Body of pancreas (tissue), 4 donors: ENCODE measurements around the gene CCDC9. TPM values are rescaled to one million over a fixed set of nuclear protein-coding genes. Genes with fewer than 3 reads are reported as not detected.

Source experiments
- ATAC-seq: fragments of 150-250 bp; one replicate; pipeline ENCODE4 v1.9.1; 2016
- DNase-seq, 4 donors: peaks; one replicate each; pipeline ENCODE4 v3.0.0-alpha.2; 2019
- H3K27ac ChIP-seq, 4 donors: fragments of 200-600 bp; sonication (generic); 1 replicate in 3 of 4; 2 replicates in 1 of 4; pipeline versions ENCODE4 v1.5.1 to v1.6.1; 2016 to 2019; ENCODE audit warnings: mild to moderate bottlenecking in 1 of 4, mixed read lengths in 1 of 4, moderate library complexity in 1 of 4
- H3K27me3 ChIP-seq, 2 donors: fragments of 200-600 bp; sonication (generic); one replicate each; pipeline ENCODE4 v1.6.0; 2016; ENCODE audit warnings: mild to moderate bottlenecking in 1 of 2
- H3K36me3 ChIP-seq, 2 donors: fragments of 200-600 bp; sonication (generic); replicated peaks in 1 of 2; 2 replicates each; pipeline ENCODE4 v1.5.1; 2016; ENCODE audit warnings: low read depth in 2 of 2; ENCODE audit not compliant: insufficient read depth in 1 of 2
- H3K4me1 ChIP-seq: fragments of 200-600 bp; sonication (generic); one replicate; pipeline ENCODE4 v1.6.0; 2016
- H3K4me3 ChIP-seq, 2 donors: fragments of 200-600 bp; sonication (generic); 1 replicate in 1 of 2; 2 replicates in 1 of 2; pipeline ENCODE4 v1.5.1; 2016 to 2019
- H3K9me3 ChIP-seq, 3 donors: fragments of 200-600 bp; sonication (generic); 1 replicate in 2 of 3; 2 replicates in 1 of 3; pipeline ENCODE4 v1.5.1; 2016
- POLR2A ChIP-seq, 3 donors: fragments of 450-650 bp; IDR thresholded peaks; one replicate each; pipeline ENCODE4 v1.6.1; 2016; ENCODE audit warnings: antibody characterized with exemption in 3 of 3, mild to moderate bottlenecking in 2 of 3
- WGBS, 2 donors: methylation state at CpG; one replicate each; pipeline ENCODE4 v1.1.5; 2017; 5-methylcytosine and 5-hydroxymethylcytosine counted together
- intact Hi-C: fragments of 100-400 bp; cut with DNase I; formaldehyde crosslinking; loops from one replicate; pipeline ENCODE4 v1.15.1; 2023
- total RNA-seq, 2 donors: library from RNA; depleted of rRNA; stranded (reverse); fragments of >200 nt; gene quantifications; one replicate each; pipeline ENCODE4 v1.1.0, GENCODE V29; 2016
- TF ChIP-seq, protein P1 (sequence below), 7 experiments: fragments of 450-650 bp in 4 of 7; fragments of 200-600 bp in 3 of 7; sonication (generic) in 3 of 7; IDR thresholded peaks; one replicate each; pipeline ENCODE4 v1.5.1; 2016 to 2019; ENCODE audit warnings: antibody characterized with exemption in 7 of 7

CCDC9 gene
- 10 to 100 TPM; 51.1 to 55.7 TPM for total RNA-seq

DNA sequence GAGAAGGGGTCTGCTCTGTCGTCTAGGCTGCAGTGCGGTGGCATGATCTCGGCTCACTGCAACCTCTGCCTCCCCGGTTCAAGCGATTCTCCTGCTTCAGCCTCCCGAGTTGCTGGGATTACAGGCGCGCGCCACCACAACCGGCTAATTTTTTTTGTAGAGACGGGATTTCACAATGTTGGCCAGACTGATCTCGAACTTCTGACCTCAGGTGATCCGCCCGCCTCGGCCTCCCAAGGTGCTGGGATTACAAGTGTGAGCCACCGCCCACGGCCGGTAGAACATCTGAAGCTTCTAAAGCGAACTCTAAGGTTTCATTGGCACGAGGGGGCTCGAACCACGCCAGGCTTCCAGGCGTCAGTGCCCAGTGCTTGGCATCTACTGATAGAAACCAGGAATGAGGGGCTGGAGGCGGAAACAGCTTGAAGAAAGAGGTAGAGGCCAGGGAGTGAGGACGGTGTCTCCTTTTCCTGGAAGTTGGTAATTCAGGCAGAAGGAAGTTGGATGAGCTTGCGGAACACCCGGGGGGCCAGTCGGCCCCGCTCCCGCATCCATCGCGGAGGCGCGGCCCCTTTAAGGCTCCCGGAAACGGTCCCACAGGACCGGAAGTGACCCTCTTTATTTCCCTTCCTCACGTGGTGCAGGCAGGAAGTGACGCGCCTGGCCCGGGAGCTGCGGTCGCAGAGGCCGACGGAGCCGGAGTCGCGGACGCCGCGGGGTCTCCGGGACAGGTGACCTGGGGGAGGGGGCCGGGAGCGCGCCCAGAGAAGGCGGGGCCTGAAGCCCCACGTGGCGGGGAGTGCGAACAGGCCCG, at the start of gene CCDC9:
Gene CCDC9 (plus strand): TSS at position 647 of the 814 bp plus-strand sequence. CDS start 1,876 bp downstream, outside the sequence.
- Histone ChIP-seq H3K27me3 (no peaks in the 10 kb centered on the region), H3K36me3 (peaks cover 0 to 2% of the 10 kb centered on the region in 2 donors), H3K9me3 (no peaks in the 10 kb centered on the region), H3K4me3 (peak within 1 kb of the TSS; percentile 8 to 19), H3K4me1 (peaks cover 45% of the 10 kb centered on the region), H3K27ac (peak within 1 kb of the TSS; percentile 94 to 97 (median 96))
- peak; percentile 97 to 99 (median 98) for DNase-seq
- peak; percentile 62 for ATAC-seq
- intact Hi-C loops = no loop called here
- WGBS, 2 donors = 19 to 29% methylated on average over 33 to 45 of the region's 60 CpGs
- TF ChIP-seq POLR2A (IDR thresholded peaks at IDR 0.05) = peak; percentile 89 to 92 (median 92)
- TF ChIP-seq, protein P1, sequence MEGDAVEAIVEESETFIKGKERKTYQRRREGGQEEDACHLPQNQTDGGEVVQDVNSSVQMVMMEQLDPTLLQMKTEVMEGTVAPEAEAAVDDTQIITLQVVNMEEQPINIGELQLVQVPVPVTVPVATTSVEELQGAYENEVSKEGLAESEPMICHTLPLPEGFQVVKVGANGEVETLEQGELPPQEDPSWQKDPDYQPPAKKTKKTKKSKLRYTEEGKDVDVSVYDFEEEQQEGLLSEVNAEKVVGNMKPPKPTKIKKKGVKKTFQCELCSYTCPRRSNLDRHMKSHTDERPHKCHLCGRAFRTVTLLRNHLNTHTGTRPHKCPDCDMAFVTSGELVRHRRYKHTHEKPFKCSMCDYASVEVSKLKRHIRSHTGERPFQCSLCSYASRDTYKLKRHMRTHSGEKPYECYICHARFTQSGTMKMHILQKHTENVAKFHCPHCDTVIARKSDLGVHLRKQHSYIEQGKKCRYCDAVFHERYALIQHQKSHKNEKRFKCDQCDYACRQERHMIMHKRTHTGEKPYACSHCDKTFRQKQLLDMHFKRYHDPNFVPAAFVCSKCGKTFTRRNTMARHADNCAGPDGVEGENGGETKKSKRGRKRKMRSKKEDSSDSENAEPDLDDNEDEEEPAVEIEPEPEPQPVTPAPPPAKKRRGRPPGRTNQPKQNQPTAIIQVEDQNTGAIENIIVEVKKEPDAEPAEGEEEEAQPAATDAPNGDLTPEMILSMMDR (IDR thresholded peaks at IDR 0.05) = peak in 1 of 7 experiments; percentile 15

DNA sequence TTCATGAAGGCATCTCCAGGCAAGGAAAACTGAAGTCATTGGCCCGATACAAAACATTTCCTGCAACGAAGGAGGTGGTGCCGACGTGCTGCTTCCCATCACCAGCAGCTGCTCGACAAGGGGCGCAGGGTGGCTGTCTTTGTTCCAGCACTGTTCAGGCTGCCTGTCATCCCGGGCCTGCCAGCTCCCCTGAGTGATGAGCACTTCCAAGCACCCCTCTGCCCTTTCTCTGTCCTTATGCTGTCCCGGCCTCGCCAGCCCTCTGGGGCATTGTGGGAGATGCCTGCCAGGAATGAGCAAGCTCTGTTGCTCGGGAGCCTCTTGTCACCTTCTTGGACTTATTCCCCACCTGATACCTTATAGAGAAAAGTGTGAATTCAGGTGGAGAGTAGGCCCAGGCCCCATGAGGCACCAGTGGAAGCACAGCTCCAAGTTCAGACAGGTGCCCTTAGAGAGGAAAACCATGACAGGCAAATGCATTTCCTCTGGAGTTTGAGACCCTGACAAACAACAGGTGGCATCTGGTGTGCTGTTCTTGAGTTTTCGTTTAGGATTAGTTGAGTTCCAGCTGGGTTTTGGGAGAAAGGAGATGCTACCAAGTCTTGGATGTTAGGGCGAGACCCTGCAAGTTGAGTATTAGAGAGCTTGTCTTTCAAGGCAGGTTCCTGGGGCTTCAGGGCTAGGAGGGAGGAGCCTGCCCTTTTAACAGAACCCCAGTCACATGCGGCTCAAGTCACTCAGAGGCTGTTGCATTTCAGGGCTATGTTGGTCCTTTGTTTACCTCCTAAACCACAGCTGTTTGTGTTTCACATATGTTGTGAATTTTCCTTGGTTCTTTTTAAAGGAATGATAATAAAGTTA, 46.8 kb upstream of the CCDC9 start:
- peaks cover 4% of the 10 kb centered on the region for H3K4me1 ChIP-seq
- no peaks in the 10 kb centered on the region for H3K9me3 ChIP-seq
- H3K36me3 ChIP-seq = no peaks in the 10 kb centered on the region
- ATAC-seq = no peak
- no peak for TF ChIP-seq POLR2A (IDR thresholded peaks at IDR 0.05)
- TF ChIP-seq, protein P1 (IDR thresholded peaks at IDR 0.05) = no peak
- DNase-seq = no peak
- WGBS, 2 donors = 75 to 79% methylated on average over 6 to 13 of the region's 13 CpGs
- no peaks in the 10 kb centered on the region for H3K27me3 ChIP-seq
- intact Hi-C loops = loop anchor here (5.0 kb wide), 1 partner anchor 38 kb away; no protein-coding TSS in a partner anchor
- H3K27ac ChIP-seq = no peak overlapping the region
- H3K4me3 ChIP-seq = no peak overlapping the region

DNA sequence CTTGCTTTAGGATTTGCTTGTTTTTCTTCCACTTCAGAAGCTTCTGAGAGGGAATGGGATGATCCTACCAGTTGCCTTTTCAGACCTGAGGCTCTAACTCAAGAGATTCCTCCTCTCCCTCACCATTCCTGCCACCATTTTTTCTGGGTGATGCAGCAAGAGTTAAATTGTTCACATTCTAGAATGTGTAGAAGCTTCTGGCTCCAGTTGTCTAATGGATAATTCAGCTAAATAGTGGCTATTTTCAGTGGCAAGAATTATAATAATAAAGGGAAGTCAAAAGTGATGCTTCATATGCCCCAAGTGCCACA, 46.2 kb upstream of the CCDC9 start:
- no peak for DNase-seq
- no peak for ATAC-seq
- Histone ChIP-seq H3K9me3 (no peaks in the 10 kb centered on the region), H3K27ac (no peak overlapping the region), H3K4me1 (peaks cover 4% of the 10 kb centered on the region), H3K36me3 (no peaks in the 10 kb centered on the region), H3K4me3 (no peak overlapping the region), H3K27me3 (no peaks in the 10 kb centered on the region)
- intact Hi-C loops = no loop called here
- TF ChIP-seq, protein P1 (IDR thresholded peaks at IDR 0.05) = no peak
- TF ChIP-seq POLR2A (IDR thresholded peaks at IDR 0.05) = no peak

DNA sequence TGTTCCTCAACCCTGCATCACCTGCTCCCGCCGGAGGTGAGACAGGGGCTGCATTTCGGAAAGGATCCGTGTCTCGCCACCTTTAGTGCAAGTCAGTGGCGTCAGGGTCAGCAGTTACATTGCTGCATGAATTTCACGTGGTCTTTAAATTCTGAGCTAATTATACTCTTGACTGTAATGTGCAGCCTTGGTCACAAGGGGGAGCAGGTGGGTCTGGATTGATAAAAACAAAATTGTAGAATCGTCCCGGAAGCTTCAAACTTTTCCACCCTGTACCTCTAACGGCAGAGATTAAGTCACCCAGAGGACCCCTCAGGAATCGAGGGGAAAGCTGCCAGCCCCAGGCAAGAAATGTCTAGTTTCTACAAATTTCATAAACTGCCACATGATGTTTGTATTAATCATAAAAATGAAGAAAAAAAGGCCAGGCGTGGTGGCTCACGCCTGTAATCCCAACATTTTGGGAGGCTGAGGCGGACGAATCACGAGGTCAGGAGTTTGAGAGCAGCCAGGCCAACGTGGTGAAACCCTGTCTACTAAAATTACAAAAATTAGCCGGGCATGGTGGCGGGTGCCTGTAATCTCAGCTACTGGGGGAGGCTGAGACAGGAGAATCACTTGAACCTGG, 45.5 kb upstream of the CCDC9 start:
- ATAC-seq (peak; percentile 91), DNase-seq (peak; percentile 84 to 91 (median 86))
- intact Hi-C loops = no loop called here
- TF ChIP-seq POLR2A (IDR thresholded peaks at IDR 0.05) = no peak
- TF ChIP-seq, protein P1 (IDR thresholded peaks at IDR 0.05) = peak; percentile 66 to 94 (median 90)
- WGBS, 2 donors = 28 to 32% methylated on average over 19 of the region's 19 CpGs
- no peak overlapping the region for H3K4me3 ChIP-seq
- no peak overlapping the region for H3K27ac ChIP-seq
- H3K27me3 ChIP-seq = no peaks in the 10 kb centered on the region
- H3K36me3 ChIP-seq = no peaks in the 10 kb centered on the region
- peaks cover 4% of the 10 kb centered on the region for H3K4me1 ChIP-seq
- H3K9me3 ChIP-seq = no peaks in the 10 kb centered on the region
